Loucy (cell line): ENCODE results near the gene CNGA2.

Experiments used
- EZH2phosphoT487 ChIP-seq: fragments of 200-600 bp; IDR thresholded peaks from 2 replicates; pipeline ENCODE4 v1.6.1; 2018; ENCODE audit warnings: antibody characterized with exemption, mild to moderate bottlenecking, moderate library complexity, borderline replicate concordance
- TF ChIP-seq, protein P1 (sequence below): fragments of 200-600 bp; sonication (generic); conservative IDR thresholded peaks from 2 replicates; pipeline ENCODE4 v1.5.1; 2014; ENCODE audit warnings: mild to moderate bottlenecking, antibody characterized with exemption, low read length

GRCh38 chrX:151791961-151792360, 57.4 kb downstream of the CNGA2 start:
- TF ChIP-seq EZH2phosphoT487: no peak
- TF ChIP-seq, protein P1, sequence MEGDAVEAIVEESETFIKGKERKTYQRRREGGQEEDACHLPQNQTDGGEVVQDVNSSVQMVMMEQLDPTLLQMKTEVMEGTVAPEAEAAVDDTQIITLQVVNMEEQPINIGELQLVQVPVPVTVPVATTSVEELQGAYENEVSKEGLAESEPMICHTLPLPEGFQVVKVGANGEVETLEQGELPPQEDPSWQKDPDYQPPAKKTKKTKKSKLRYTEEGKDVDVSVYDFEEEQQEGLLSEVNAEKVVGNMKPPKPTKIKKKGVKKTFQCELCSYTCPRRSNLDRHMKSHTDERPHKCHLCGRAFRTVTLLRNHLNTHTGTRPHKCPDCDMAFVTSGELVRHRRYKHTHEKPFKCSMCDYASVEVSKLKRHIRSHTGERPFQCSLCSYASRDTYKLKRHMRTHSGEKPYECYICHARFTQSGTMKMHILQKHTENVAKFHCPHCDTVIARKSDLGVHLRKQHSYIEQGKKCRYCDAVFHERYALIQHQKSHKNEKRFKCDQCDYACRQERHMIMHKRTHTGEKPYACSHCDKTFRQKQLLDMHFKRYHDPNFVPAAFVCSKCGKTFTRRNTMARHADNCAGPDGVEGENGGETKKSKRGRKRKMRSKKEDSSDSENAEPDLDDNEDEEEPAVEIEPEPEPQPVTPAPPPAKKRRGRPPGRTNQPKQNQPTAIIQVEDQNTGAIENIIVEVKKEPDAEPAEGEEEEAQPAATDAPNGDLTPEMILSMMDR: no peak
